ENCODE data around the gene WSCD1. TPM values are rescaled to one million over a fixed set of nuclear protein-coding genes. Genes with fewer than 3 reads are reported as not detected.

The WSCD1 gene
- polyA plus RNA-seq, 1 donor from 2014 or later: 9.5 TPM

GRCh38 chr17:6147042-6147441 lies 76.9 kb downstream of the WSCD1 start:
- Histone ChIP-seq H4K20me1 (ENCODE audit: insufficient read depth) (no peaks in the 10 kb centered on the region), H3K9me3 (ENCODE audit: low read length) (no peaks in the 10 kb centered on the region), H3K36me3 (ENCODE audit: insufficient read depth, low read length) (no peaks in the 10 kb centered on the region), H3F3A (ENCODE audit: insufficient read depth, low read length, poor library complexity, severe bottlenecking) (no peaks in the 10 kb centered on the region), H2AFZ (ENCODE audit: low read depth, low read length) (no peak overlapping the region), H3K79me2 (replicated peaks; ENCODE audit: insufficient read depth, low read length) (no peaks in the 10 kb centered on the region), H3K27ac (ENCODE audit: low read length) (no peak overlapping the region), H3K4me3 (ENCODE audit: low read length) (no peak overlapping the region), H3K9ac (ENCODE audit: low read length) (no peak overlapping the region), H3K27me3 (ENCODE audit: insufficient read depth, low read depth, low read length) (no peaks in the 10 kb centered on the region), H3K4me2 (ENCODE audit: low read length) (no peak overlapping the region), H3K9me2 (ENCODE audit: insufficient read depth, low read length) (no peaks in the 10 kb centered on the region)
- TF ChIP-seq TAF1 (IDR thresholded peaks at IDR 0.05; ENCODE audit: low read depth) (no peak), EZH2 (IDR thresholded peaks at IDR 0.05; ENCODE audit: borderline replicate concordance, insufficient read depth, low read length, poor library complexity, severe bottlenecking) (no peak), POLR2AphosphoS5 (IDR thresholded peaks at IDR 0.05) (peak; percentile 71), MXI1 (conservative IDR thresholded peaks at IDR 0.05; ENCODE audit: poor library complexity, severe bottlenecking) (no peak)
- TF ChIP-seq, protein P1, sequence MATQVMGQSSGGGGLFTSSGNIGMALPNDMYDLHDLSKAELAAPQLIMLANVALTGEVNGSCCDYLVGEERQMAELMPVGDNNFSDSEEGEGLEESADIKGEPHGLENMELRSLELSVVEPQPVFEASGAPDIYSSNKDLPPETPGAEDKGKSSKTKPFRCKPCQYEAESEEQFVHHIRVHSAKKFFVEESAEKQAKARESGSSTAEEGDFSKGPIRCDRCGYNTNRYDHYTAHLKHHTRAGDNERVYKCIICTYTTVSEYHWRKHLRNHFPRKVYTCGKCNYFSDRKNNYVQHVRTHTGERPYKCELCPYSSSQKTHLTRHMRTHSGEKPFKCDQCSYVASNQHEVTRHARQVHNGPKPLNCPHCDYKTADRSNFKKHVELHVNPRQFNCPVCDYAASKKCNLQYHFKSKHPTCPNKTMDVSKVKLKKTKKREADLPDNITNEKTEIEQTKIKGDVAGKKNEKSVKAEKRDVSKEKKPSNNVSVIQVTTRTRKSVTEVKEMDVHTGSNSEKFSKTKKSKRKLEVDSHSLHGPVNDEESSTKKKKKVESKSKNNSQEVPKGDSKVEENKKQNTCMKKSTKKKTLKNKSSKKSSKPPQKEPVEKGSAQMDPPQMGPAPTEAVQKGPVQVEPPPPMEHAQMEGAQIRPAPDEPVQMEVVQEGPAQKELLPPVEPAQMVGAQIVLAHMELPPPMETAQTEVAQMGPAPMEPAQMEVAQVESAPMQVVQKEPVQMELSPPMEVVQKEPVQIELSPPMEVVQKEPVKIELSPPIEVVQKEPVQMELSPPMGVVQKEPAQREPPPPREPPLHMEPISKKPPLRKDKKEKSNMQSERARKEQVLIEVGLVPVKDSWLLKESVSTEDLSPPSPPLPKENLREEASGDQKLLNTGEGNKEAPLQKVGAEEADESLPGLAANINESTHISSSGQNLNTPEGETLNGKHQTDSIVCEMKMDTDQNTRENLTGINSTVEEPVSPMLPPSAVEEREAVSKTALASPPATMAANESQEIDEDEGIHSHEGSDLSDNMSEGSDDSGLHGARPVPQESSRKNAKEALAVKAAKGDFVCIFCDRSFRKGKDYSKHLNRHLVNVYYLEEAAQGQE (IDR thresholded peaks at IDR 0.05; ENCODE audit: borderline replicate concordance): no peak
- TF ChIP-seq, protein P2, sequence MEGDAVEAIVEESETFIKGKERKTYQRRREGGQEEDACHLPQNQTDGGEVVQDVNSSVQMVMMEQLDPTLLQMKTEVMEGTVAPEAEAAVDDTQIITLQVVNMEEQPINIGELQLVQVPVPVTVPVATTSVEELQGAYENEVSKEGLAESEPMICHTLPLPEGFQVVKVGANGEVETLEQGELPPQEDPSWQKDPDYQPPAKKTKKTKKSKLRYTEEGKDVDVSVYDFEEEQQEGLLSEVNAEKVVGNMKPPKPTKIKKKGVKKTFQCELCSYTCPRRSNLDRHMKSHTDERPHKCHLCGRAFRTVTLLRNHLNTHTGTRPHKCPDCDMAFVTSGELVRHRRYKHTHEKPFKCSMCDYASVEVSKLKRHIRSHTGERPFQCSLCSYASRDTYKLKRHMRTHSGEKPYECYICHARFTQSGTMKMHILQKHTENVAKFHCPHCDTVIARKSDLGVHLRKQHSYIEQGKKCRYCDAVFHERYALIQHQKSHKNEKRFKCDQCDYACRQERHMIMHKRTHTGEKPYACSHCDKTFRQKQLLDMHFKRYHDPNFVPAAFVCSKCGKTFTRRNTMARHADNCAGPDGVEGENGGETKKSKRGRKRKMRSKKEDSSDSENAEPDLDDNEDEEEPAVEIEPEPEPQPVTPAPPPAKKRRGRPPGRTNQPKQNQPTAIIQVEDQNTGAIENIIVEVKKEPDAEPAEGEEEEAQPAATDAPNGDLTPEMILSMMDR (IDR thresholded peaks at IDR 0.05; ENCODE audit: poor library complexity, severe bottlenecking): no peak

- H3K27me3 ChIP-seq (ENCODE audit: insufficient read depth, low read depth, low read length): no peaks in the 10 kb centered on the region
- H3K4me3 ChIP-seq (ENCODE audit: low read length): no peak overlapping the region
- no peaks in the 10 kb centered on the region for H3K79me2 ChIP-seq (replicated peaks; ENCODE audit: insufficient read depth, low read length)
- TF ChIP-seq POLR2AphosphoS5 (IDR thresholded peaks at IDR 0.05) (no peak), EZH2 (IDR thresholded peaks at IDR 0.05; ENCODE audit: borderline replicate concordance, insufficient read depth, low read length, poor library complexity, severe bottlenecking) (no peak), SMC3 (conservative IDR thresholded peaks at IDR 0.05; ENCODE audit: poor library complexity) (no peak), TAF1 (IDR thresholded peaks at IDR 0.05; ENCODE audit: low read depth) (no peak), RAD21 (conservative IDR thresholded peaks at IDR 0.05) (no peak), EP300 (conservative IDR thresholded peaks at IDR 0.05; ENCODE audit: poor library complexity, severe bottlenecking) (no peak), MXI1 (conservative IDR thresholded peaks at IDR 0.05; ENCODE audit: poor library complexity, severe bottlenecking) (no peak)
- TF ChIP-seq, protein P1 (IDR thresholded peaks at IDR 0.05; ENCODE audit: borderline replicate concordance): no peak
- TF ChIP-seq, protein P2 (IDR thresholded peaks at IDR 0.05; ENCODE audit: poor library complexity, severe bottlenecking): no peak
- H3F3A ChIP-seq (ENCODE audit: insufficient read depth, low read length, poor library complexity, severe bottlenecking): no peaks in the 10 kb centered on the region
- H4K20me1 ChIP-seq (ENCODE audit: insufficient read depth): no peaks in the 10 kb centered on the region
- H3K9me2 ChIP-seq (ENCODE audit: insufficient read depth, low read length): no peaks in the 10 kb centered on the region
- no peaks in the 10 kb centered on the region for H3K9me3 ChIP-seq (ENCODE audit: low read length)
- no peak overlapping the region for H3K27ac ChIP-seq (ENCODE audit: low read length)
- H2AFZ ChIP-seq (ENCODE audit: low read depth, low read length): no peak overlapping the region
- H3K4me2 ChIP-seq (ENCODE audit: low read length): no peak overlapping the region
- no peaks in the 10 kb centered on the region for H3K36me3 ChIP-seq (ENCODE audit: insufficient read depth, low read length)
- H3K9ac ChIP-seq (ENCODE audit: low read length): no peak overlapping the region
Observed at GRCh38 chr17:6153375-6153774, 83.2 kb downstream of the WSCD1 start.

All from neural cell (in vitro differentiated cells).